Endodermal cell (in vitro differentiated cells): ENCODE data around the gene ITK. TPM values are rescaled to one million over a fixed set of nuclear protein-coding genes. Genes with fewer than 3 reads are reported as not detected.
A peak's percentile ranks its signal among the peaks of the same experiment; 100 is the strongest.

Source experiments
- DNase-seq: peaks from one replicate; pipeline ENCODE4 v3.0.0-alpha.2; 2017
- H3K27ac ChIP-seq: 2 replicates; pipeline ENCODE4 v1.5.1; 2013; ENCODE audit warnings: mild to moderate bottlenecking, low read depth, low read length, moderate library complexity
- H3K27me3 ChIP-seq: 2 replicates; pipeline ENCODE4 v1.6.1; 2013; ENCODE audit warnings: mild to moderate bottlenecking, low read length, moderate library complexity; ENCODE audit not compliant: insufficient read depth, control insufficient read depth, poor library complexity, severe bottlenecking
- H3K36me3 ChIP-seq: 2 replicates; pipeline ENCODE4 v1.7.0; 2013; ENCODE audit warnings: mild to moderate bottlenecking, low read length, moderate library complexity; ENCODE audit not compliant: control insufficient read depth, insufficient read depth
- H3K4me1 ChIP-seq: one replicate; pipeline ENCODE4 v1.7.0; 2013; ENCODE audit warnings: low read length; ENCODE audit not compliant: control insufficient read depth, insufficient read depth
- H3K4me3 ChIP-seq: 2 replicates; pipeline ENCODE4 v1.5.1; 2013; ENCODE audit warnings: mild to moderate bottlenecking, low read length, moderate library complexity
- H3K9ac ChIP-seq: 2 replicates; pipeline ENCODE4 v1.6.1; 2013; ENCODE audit warnings: mild to moderate bottlenecking, low read length, moderate library complexity; ENCODE audit not compliant: poor library complexity, severe bottlenecking; ENCODE audit errors: extremely low read depth
- H3K9me3 ChIP-seq: 2 replicates; pipeline ENCODE4 v1.6.1; 2013; ENCODE audit warnings: mild to moderate bottlenecking, low read length, moderate library complexity; ENCODE audit not compliant: control insufficient read depth
- H3K27ac Mint-ChIP-seq: 2 replicates; pipeline ENCODE4 v1.8.0; 2020; ENCODE audit warnings: mixed read lengths
- H3K27me3 Mint-ChIP-seq: 2 replicates; pipeline ENCODE4 v1.8.0; 2021; ENCODE audit warnings: mild to moderate bottlenecking, mixed read lengths; ENCODE audit not compliant: insufficient read depth
- H3K36me3 Mint-ChIP-seq: 2 replicates; pipeline ENCODE4 v1.8.0; 2020; ENCODE audit warnings: low read depth, mixed read lengths
- H3K4me1 Mint-ChIP-seq: 2 replicates; pipeline ENCODE4 v1.8.0; 2020; ENCODE audit warnings: mixed read lengths
- H3K4me3 Mint-ChIP-seq: 2 replicates; pipeline ENCODE4 v1.8.0; 2020; ENCODE audit warnings: mild to moderate bottlenecking, moderate library complexity, mixed read lengths
- H3K9me3 Mint-ChIP-seq: 2 replicates; pipeline ENCODE4 v1.8.0; 2020; ENCODE audit warnings: mild to moderate bottlenecking, mixed read lengths
- WGBS, 2 experiments: methylation state at CpG; one replicate each; pipeline versions ENCODE4 v1.1.5 to v1.1.7; 2013; ENCODE audit warnings: missing lambda C conversion rate in 2 of 2, mixed read lengths in 1 of 2; ENCODE audit not compliant: insufficient coverage in 1 of 2, insufficient read length in 1 of 2; 5-methylcytosine and 5-hydroxymethylcytosine counted together
- total RNA-seq, 2 donors: library from RNA; stranded (reverse); fragmentation: NEBNext Ultra II Directional in 1 of 2; extraction: Animal tissue kit (Norgen Biotek cat#: 25700) in 1 of 2; gene quantifications; 2 replicates in 1 of 2; 3 replicates in 1 of 2; pipeline ENCODE4 v1.2.1, GENCODE V29; 2021
- TF ChIP-seq, protein P1 (sequence below): fragments of 200-600 bp; sonication (generic); conservative IDR thresholded peaks from 2 replicates; pipeline ENCODE4 v1.5.0; 2021; ENCODE audit warnings: antibody characterized with exemption, mild to moderate bottlenecking

The ITK gene
- total RNA-seq, 2 donors from 2014 or later = 0.31 to 0.38 TPM

DNA sequence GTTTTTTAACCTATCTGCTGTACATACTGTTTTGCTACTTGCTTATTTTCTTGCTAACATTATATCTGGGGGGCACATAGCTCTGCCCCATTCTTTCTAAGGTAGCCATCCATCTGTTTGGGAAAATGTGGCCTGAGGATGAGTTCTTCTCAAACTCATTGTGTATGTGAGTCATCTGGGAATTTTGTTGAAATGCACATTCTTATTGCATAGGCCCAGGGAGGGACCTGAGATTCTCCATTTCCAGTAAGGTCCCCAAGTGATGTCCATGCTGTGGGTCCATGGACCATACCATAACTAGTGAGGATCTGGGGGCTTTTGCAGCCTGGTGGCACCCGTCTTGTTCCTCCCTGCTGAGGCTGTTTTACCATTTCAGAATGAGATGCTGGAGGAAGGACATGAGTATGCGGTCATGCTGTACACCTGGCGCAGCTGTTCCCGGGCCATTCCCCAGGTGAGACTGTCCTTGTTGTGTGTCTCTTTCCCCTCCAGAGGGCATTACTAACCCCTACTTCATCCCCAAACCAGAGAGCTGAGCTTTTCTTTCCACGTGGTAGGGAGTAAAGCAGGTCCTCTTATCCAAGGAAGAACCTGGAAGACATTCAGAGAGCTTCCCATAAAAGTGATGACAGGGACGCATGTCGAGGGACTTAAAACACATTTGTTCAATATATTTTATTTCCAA, 113.9 kb downstream of the ITK start:
- H3K27ac Mint-ChIP-seq = no peak overlapping the region

DNA sequence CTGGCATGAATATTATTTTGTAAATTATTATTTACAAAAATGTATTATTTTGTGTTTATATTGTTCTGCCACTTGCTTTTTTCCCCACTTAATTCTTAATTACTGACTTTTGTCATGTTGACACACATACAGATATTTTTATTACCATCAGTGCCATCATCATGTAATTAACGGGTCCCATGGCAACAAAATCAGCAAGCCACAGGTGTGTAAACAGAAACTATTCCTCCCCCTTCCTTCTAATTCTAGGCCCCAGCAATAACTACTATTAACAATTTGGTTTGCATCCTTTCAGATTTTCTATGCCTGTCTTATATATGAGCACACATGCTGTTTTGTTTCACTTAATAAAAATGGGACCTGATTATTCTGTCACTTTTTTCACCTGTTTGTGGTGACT, 114.6 kb downstream of the ITK start:
- H3K36me3 Mint-ChIP-seq = peaks cover 3% of the 10 kb centered on the region
- H3K4me3 ChIP-seq = no peak overlapping the region
- H3K27ac Mint-ChIP-seq = no peak overlapping the region
- H3K9ac ChIP-seq = no peak overlapping the region
- no peaks in the 10 kb centered on the region for H3K27me3 ChIP-seq
- H3K9me3 ChIP-seq = no peaks in the 10 kb centered on the region
- H3K27ac ChIP-seq = no peak overlapping the region
- no peaks in the 10 kb centered on the region for H3K4me1 Mint-ChIP-seq
- H3K36me3 ChIP-seq = peaks cover 9% of the 10 kb centered on the region
- DNase-seq = no peak
- 94 to 100% methylated on average over 1 of the region's 1 CpG for WGBS, 2 experiments
- H3K27me3 Mint-ChIP-seq = no peaks in the 10 kb centered on the region
- no peaks in the 10 kb centered on the region for H3K9me3 Mint-ChIP-seq
- TF ChIP-seq, protein P1, sequence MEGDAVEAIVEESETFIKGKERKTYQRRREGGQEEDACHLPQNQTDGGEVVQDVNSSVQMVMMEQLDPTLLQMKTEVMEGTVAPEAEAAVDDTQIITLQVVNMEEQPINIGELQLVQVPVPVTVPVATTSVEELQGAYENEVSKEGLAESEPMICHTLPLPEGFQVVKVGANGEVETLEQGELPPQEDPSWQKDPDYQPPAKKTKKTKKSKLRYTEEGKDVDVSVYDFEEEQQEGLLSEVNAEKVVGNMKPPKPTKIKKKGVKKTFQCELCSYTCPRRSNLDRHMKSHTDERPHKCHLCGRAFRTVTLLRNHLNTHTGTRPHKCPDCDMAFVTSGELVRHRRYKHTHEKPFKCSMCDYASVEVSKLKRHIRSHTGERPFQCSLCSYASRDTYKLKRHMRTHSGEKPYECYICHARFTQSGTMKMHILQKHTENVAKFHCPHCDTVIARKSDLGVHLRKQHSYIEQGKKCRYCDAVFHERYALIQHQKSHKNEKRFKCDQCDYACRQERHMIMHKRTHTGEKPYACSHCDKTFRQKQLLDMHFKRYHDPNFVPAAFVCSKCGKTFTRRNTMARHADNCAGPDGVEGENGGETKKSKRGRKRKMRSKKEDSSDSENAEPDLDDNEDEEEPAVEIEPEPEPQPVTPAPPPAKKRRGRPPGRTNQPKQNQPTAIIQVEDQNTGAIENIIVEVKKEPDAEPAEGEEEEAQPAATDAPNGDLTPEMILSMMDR = no peak
- no peak overlapping the region for H3K4me3 Mint-ChIP-seq
- no peaks in the 10 kb centered on the region for H3K4me1 ChIP-seq

More for the DNA sequence above, 113.9 kb downstream of the ITK start:
- TF ChIP-seq, protein P1 = peak; percentile 66
- Mint-ChIP-seq H3K4me3 (no peak overlapping the region), H3K4me1 (no peaks in the 10 kb centered on the region), H3K36me3 (peaks cover 3% of the 10 kb centered on the region), H3K9me3 (no peaks in the 10 kb centered on the region), H3K27me3 (no peaks in the 10 kb centered on the region)
- peaks cover 9% of the 10 kb centered on the region for H3K36me3 ChIP-seq
- no peaks in the 10 kb centered on the region for H3K27me3 ChIP-seq
- 17 to 84% methylated on average over 1 to 7 of the region's 7 CpGs for WGBS, 2 experiments
- no peak overlapping the region for H3K4me3 ChIP-seq
- DNase-seq = peak; percentile 59
- H3K27ac ChIP-seq = no peak overlapping the region
- no peaks in the 10 kb centered on the region for H3K9me3 ChIP-seq
- H3K4me1 ChIP-seq = no peaks in the 10 kb centered on the region
- no peak overlapping the region for H3K9ac ChIP-seq

GRCh38 chr5:157300564-157300963, 119.9 kb downstream of the ITK start:
- Mint-ChIP-seq H3K4me3 (no peak overlapping the region), H3K4me1 (no peaks in the 10 kb centered on the region), H3K27ac (no peak overlapping the region), H3K9me3 (no peaks in the 10 kb centered on the region), H3K36me3 (peaks cover 3% of the 10 kb centered on the region), H3K27me3 (no peaks in the 10 kb centered on the region)
- Histone ChIP-seq H3K36me3 (peaks cover 6% of the 10 kb centered on the region), H3K9me3 (no peaks in the 10 kb centered on the region), H3K4me3 (no peak overlapping the region), H3K27me3 (no peaks in the 10 kb centered on the region), H3K9ac (no peak overlapping the region), H3K4me1 (no peaks in the 10 kb centered on the region), H3K27ac (no peak overlapping the region)
- TF ChIP-seq, protein P1 = no peak
- 92 to 96% methylated on average over 9 to 10 of the region's 10 CpGs for WGBS, 2 experiments
- no peak for DNase-seq
